HL-60 (cell line): ENCODE data around the gene DUSP28.

Experiments
- CTCF ChIP-seq: IDR thresholded peaks from one replicate; pipeline ENCODE4 v1.5.1; 2011; ENCODE audit warnings: low read length, control low read depth, inconsistent platforms; ENCODE audit not compliant: insufficient read depth
- POLR2AphosphoS5 ChIP-seq: IDR thresholded peaks from 2 replicates; pipeline ENCODE4 v1.6.1; 2012; ENCODE audit warnings: low read depth

- TF ChIP-seq POLR2AphosphoS5 (no peak), CTCF (no peak)
These were observed 14.4 kb downstream of the DUSP28 start for GRCh38 chr2:240574386-240575100.
